K562 (cell line): ENCODE measurements around the gene TRERF1. TPM values are rescaled to one million over a fixed set of nuclear protein-coding genes. Genes with fewer than 3 reads are reported as not detected.

Experiments
- ATF1 ChIP-seq, 2 experiments: fragments of 450-650 bp in 1 of 2; IDR thresholded peaks; 2 replicates each; pipeline ENCODE4 v1.6.1; 2016; ENCODE audit warnings: missing compliant biosample characterization in 1 of 2, missing genetic modification characterization in 1 of 2
- CREB3 ChIP-seq: fragments of 450-650 bp; conservative IDR thresholded peaks from 2 replicates; pipeline ENCODE4 v1.6.1; 2016; ENCODE audit warnings: missing genetic modification characterization, low read depth, mild to moderate bottlenecking, missing compliant biosample characterization, moderate library complexity
- ELF2 ChIP-seq: fragments of 250-450 bp; sonication (Bioruptor Pico); IDR thresholded peaks from 2 replicates; pipeline ENCODE4 v1.5.0; 2021; ENCODE audit warnings: mild to moderate bottlenecking
- HES1 ChIP-seq: fragments of 450-650 bp; IDR thresholded peaks from 2 replicates; pipeline ENCODE4 v1.6.1; 2016; ENCODE audit warnings: low read depth, mild to moderate bottlenecking, moderate library complexity
- MCM5 ChIP-seq: fragments of 450-650 bp; IDR thresholded peaks from 2 replicates; pipeline ENCODE4 v1.6.1; 2016; ENCODE audit warnings: low read depth
- RCOR1 ChIP-seq, 2 experiments: IDR thresholded peaks; 2 replicates each; pipeline ENCODE4 v1.6.1; 2012; ENCODE audit warnings: low read depth in 2 of 2, low read length in 2 of 2, borderline replicate concordance in 1 of 2, improper control_type of control experiment in 1 of 2
- TEAD1 ChIP-seq, 2 experiments: fragments of 450-650 bp in 1 of 2; sonication (generic) in 1 of 2; formaldehyde crosslinking; IDR thresholded peaks; 2 replicates each; pipeline versions ENCODE4 v1.4.0 to v1.8.0; 2020 to 2022; ENCODE audit warnings: mild to moderate bottlenecking in 2 of 2, missing genetic modification reagents in 1 of 2
- ZBTB11 ChIP-seq, 3 experiments: fragments of 200-800 bp in 1 of 3; fragments of 250-450 bp in 1 of 3; fragments of 450-650 bp in 1 of 3; sonication (Bioruptor Pico) in 1 of 3; sonication (Bioruptor generic) in 1 of 3; formaldehyde crosslinking in 1 of 3; IDR thresholded peaks; 2 replicates each; pipeline versions ENCODE4 v1.6.1 to v1.8.0; 2016 to 2022; ENCODE audit warnings: mild to moderate bottlenecking in 2 of 3, missing genetic modification characterization in 2 of 3, missing compliant biosample characterization in 1 of 3, moderate library complexity in 1 of 3
- ZNF444 ChIP-seq: fragments of 250-450 bp; sonication (Bioruptor Pico); IDR thresholded peaks from 2 replicates; pipeline ENCODE4 v1.4.0; 2020; ENCODE audit warnings: mild to moderate bottlenecking, moderate library complexity
- ZSCAN32 ChIP-seq: fragments of 450-650 bp; formaldehyde crosslinking; IDR thresholded peaks from 2 replicates; pipeline ENCODE4 v1.4.0; 2020; ENCODE audit warnings: mild to moderate bottlenecking, moderate library complexity
- polyA plus RNA-seq, 8 experiments: library from polyadenylated mRNA; depleted of rRNA in 4 of 8; stranded (reverse) in 5 of 8; unstranded in 3 of 8; fragments of >200 nt; fragmentation: Nextera tagmentation in 2 of 8; fragmentation: Illumina TruSeq in 1 of 8; extraction: Ambion mirVana in 2 of 8; extraction: Trizol in 1 of 8; gene quantifications; 2 replicates each; pipeline versions ENCODE4 v1.2.1 to v1.2.3, GENCODE V29; 2011 to 2014; ENCODE audit warnings: inconsistent platforms in 1 of 8, missing spikeins in 1 of 8
- total RNA-seq, 7 experiments: library from RNA; depleted of rRNA in 6 of 7; stranded (reverse); fragments of >200 nt in 6 of 7; fragmentation: Illumina TruSeq in 2 of 7; extraction: Trizol in 2 of 7; gene quantifications; 2 replicates each; pipeline versions ENCODE4 v1.2.1 to v1.2.3, GENCODE V29; 2011 to 2021; ENCODE audit warnings: low replicate concordance in 1 of 7
- TF ChIP-seq, protein P1 (sequence below): fragments of 250-450 bp; sonication (Bioruptor Pico); IDR thresholded peaks from 2 replicates; pipeline ENCODE4 v1.4.0; 2020
- TF ChIP-seq, protein P2 (sequence below), 2 experiments: fragments of 250-450 bp in 1 of 2; fragments of 450-650 bp in 1 of 2; sonication (Bioruptor Pico) in 1 of 2; IDR thresholded peaks; 2 replicates each; pipeline versions ENCODE4 v1.6.1 to v1.8.0; 2016 to 2021; ENCODE audit warnings: mild to moderate bottlenecking in 2 of 2, moderate library complexity in 2 of 2, missing compliant biosample characterization in 1 of 2, missing genetic modification characterization in 1 of 2

TRERF1 gene
- total and polyA plus RNA-seq, 9 of the 15 experiments (the other 6 are each of a cell fraction or from before 2014, with no cell fraction given), result 0.04 to 0.20 (median 0.07) TPM; not detected in 3

- peak; percentile 40 for TF ChIP-seq HES1
- TF ChIP-seq, protein P1, sequence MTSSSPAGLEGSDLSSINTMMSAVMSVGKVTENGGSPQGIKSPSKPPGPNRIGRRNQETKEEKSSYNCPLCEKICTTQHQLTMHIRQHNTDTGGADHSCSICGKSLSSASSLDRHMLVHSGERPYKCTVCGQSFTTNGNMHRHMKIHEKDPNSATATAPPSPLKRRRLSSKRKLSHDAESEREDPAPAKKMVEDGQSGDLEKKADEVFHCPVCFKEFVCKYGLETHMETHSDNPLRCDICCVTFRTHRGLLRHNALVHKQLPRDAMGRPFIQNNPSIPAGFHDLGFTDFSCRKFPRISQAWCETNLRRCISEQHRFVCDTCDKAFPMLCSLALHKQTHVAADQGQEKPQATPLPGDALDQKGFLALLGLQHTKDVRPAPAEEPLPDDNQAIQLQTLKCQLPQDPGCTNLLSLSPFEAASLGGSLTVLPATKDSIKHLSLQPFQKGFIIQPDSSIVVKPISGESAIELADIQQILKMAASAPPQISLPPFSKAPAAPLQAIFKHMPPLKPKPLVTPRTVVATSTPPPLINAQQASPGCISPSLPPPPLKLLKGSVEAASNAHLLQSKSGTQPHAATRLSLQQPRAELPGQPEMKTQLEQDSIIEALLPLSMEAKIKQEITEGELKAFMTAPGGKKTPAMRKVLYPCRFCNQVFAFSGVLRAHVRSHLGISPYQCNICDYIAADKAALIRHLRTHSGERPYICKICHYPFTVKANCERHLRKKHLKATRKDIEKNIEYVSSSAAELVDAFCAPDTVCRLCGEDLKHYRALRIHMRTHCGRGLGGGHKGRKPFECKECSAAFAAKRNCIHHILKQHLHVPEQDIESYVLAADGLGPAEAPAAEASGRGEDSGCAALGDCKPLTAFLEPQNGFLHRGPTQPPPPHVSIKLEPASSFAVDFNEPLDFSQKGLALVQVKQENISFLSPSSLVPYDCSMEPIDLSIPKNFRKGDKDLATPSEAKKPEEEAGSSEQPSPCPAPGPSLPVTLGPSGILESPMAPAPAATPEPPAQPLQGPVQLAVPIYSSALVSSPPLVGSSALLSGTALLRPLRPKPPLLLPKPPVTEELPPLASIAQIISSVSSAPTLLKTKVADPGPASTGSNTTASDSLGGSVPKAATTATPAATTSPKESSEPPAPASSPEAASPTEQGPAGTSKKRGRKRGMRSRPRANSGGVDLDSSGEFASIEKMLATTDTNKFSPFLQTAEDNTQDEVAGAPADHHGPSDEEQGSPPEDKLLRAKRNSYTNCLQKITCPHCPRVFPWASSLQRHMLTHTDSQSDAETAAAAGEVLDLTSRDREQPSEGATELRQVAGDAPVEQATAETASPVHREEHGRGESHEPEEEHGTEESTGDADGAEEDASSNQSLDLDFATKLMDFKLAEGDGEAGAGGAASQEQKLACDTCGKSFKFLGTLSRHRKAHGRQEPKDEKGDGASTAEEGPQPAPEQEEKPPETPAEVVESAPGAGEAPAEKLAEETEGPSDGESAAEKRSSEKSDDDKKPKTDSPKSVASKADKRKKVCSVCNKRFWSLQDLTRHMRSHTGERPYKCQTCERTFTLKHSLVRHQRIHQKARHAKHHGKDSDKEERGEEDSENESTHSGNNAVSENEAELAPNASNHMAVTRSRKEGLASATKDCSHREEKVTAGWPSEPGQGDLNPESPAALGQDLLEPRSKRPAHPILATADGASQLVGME (CRISPR knock-in tag), result peak; percentile 89; the same call in 1 of the 2 replicates
- TF ChIP-seq, protein P2, sequence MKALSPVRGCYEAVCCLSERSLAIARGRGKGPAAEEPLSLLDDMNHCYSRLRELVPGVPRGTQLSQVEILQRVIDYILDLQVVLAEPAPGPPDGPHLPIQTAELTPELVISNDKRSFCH (CRISPR knock-in tag; IDR thresholded peaks at IDR 0.05), result no peak
- TF ChIP-seq, protein P2 (tag; IDR thresholded peaks at IDR 0.05), result peak; percentile 60; the same call in 1 of the 2 replicates
- TF ChIP-seq TEAD1 (CRISPR knock-in tag; IDR thresholded peaks at IDR 0.05), result peak; percentile 89 to 95; a peak in 3 of 4 replicates
- TF ChIP-seq ELF2 (CRISPR knock-in tag), result peak; percentile 75; the same call in 1 of the 2 replicates
- no peak for TF ChIP-seq ZSCAN32
- TF ChIP-seq RCOR1 (IDR thresholded peaks at IDR 0.05; ENCODE audit: borderline replicate concordance in 1 of 2, low read depth in 2 of 2, low read length in 2 of 2), result peak in 1 of 2 experiments; percentile 23; a peak in 1 of 4 replicates
- 0 out of 6 replicates have a peak, but pooled peaks of 1 of the 3 experiments have one; percentile 32 for TF ChIP-seq ZBTB11 (CRISPR knock-in tag; IDR thresholded peaks at IDR 0.05)
- TF ChIP-seq ATF1 (CRISPR knock-in tag; IDR thresholded peaks at IDR 0.05), result no peak
- peak; percentile 25; the same call in 1 of the 2 replicates for TF ChIP-seq ATF1 (tag; IDR thresholded peaks at IDR 0.05)
- TF ChIP-seq ZNF444 (CRISPR knock-in tag), result no peak
- 0 out of 2 replicates have a peak, but pooled peaks have one; percentile 48 for TF ChIP-seq CREB3 (tag)
- no peak for TF ChIP-seq MCM5
Observed at GRCh38 chr6:42315991-42316970, 135.4 kb downstream of the TRERF1 start (continued).
